D721Med (cell line): ENCODE data around the gene MSH3.

Experiments used
- DNase-seq: peaks from one replicate; pipeline ENCODE4 v3.0.0; 2011; ENCODE audit warnings: low spot score; ENCODE audit not compliant: insufficient read length
- FAIRE-seq: peaks from 2 replicates; lab custom pipeline; 2011; peaks lifted over from hg19 to GRCh38; lab: Jason Lieb, UNC
- TF ChIP-seq, protein P1 (sequence below): IDR thresholded peaks from 2 replicates; pipeline ENCODE4 v1.5.1; 2012; ENCODE audit warnings: mild to moderate bottlenecking, control low read depth; ENCODE audit not compliant: insufficient read depth; ENCODE audit errors: missing control alignments

The MSH3 gene

DNA sequence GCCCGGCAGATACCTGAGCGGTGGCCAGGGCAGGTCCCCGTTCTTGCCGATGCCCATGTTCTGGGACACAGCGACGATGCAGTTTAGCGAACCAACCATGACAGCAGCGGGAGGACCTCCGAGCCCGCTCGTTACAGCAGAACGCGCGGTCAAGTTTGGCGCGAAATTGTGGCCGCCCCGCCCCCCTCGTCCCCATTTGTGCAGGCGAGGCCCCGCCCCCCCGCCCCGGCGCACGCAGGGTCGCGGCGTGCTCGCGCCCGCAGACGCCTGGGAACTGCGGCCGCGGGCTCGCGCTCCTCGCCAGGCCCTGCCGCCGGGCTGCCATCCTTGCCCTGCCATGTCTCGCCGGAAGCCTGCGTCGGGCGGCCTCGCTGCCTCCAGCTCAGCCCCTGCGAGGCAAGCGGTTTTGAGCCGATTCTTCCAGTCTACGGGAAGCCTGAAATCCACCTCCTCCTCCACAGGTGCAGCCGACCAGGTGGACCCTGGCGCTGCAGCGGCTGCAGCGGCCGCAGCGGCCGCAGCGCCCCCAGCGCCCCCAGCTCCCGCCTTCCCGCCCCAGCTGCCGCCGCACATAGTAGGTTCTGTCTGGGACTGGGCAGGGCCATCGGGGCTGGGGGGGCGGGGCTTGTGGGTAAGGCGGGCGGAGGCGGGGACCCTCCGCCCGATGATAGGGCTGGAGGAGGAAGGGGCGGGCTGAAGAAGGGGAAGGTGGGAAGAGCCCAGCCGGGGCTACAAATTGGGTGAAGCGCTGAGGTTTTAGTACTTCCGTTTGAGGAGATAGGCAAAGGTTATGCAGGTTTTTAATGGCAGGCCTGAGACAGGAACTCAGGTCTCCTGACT, at the start of gene MSH3, which contains the start of gene DHFR:
Gene MSH3 (plus strand): TSS at position 262 of the 840 bp plus-strand sequence. CDS start 76 bp downstream, at position 338.
Gene DHFR (minus strand): TSS at position 593 of the 840 bp plus-strand sequence. CDS start 494 bp downstream, at position 99.
- no peak for FAIRE-seq
- TF ChIP-seq, protein P1, sequence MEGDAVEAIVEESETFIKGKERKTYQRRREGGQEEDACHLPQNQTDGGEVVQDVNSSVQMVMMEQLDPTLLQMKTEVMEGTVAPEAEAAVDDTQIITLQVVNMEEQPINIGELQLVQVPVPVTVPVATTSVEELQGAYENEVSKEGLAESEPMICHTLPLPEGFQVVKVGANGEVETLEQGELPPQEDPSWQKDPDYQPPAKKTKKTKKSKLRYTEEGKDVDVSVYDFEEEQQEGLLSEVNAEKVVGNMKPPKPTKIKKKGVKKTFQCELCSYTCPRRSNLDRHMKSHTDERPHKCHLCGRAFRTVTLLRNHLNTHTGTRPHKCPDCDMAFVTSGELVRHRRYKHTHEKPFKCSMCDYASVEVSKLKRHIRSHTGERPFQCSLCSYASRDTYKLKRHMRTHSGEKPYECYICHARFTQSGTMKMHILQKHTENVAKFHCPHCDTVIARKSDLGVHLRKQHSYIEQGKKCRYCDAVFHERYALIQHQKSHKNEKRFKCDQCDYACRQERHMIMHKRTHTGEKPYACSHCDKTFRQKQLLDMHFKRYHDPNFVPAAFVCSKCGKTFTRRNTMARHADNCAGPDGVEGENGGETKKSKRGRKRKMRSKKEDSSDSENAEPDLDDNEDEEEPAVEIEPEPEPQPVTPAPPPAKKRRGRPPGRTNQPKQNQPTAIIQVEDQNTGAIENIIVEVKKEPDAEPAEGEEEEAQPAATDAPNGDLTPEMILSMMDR, result no peak
- DNase-seq, result peak; percentile 55

GRCh38 chr5:80607343-80607742, 47.1 kb upstream of the MSH3 start:
- FAIRE-seq, result no peak
- no peak for DNase-seq
- TF ChIP-seq, protein P1, result no peak

DNA sequence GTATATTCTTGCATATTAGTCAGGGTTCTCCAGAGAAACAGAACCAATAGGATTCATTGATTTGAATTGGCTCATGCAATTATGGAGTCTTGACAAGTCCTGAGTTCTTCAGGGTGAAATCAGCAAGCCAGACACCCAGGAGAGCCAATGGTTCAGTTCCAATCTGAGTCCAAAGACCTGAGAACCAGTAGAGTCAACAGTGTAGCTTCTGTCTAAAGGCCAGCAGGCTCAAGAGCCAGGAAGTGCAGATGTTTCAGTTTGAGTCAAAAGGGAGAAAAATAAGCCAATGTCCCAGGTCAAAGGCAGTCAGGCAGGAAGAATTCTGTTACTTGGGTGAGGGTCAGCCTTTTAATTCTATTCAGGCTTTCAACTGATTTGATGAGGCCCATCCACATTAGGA, 46.6 kb upstream of the MSH3 start:
- no peak for FAIRE-seq
- TF ChIP-seq, protein P1, result no peak
- DNase-seq, result no peak

DNA sequence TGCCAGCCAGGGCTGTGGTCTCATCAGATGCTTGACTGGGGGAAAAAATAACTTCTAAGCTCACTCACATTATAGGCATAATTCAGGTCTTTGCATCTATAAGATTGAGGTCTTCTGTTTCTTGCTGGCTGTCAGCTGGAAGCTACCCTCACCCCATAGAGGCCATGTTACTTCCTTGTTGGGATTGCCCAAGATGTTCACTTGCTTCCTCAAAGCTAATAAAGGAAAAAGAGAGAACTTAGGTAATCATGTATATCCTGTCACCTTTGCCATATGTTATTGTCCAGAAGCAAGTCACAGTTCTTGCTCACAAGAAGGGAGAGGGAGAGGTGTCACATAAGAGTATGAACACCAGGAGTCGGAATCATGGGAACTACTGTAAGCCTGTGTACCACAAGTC, 45.7 kb upstream of the MSH3 start:
- TF ChIP-seq, protein P1, result no peak
- DNase-seq, result no peak
- FAIRE-seq, result no peak

- TF ChIP-seq, protein P1, result no peak
- DNase-seq, result no peak
- FAIRE-seq, result no peak
These were observed 44.8 kb upstream of the MSH3 start for GRCh38 chr5:80609692-80610091.

- DNase-seq (no peak), FAIRE-seq (no peak)
- TF ChIP-seq, protein P1, result no peak
These were observed 39.1 kb upstream of the MSH3 start for GRCh38 chr5:80615266-80615914.

GRCh38 chr5:80618438-80618837, 36.0 kb upstream of the MSH3 start:
- DNase-seq (no peak), FAIRE-seq (no peak)
- TF ChIP-seq, protein P1, result no peak
